A549 (cell line): ENCODE results near the gene ANK3. TPM values are rescaled to one million over a fixed set of nuclear protein-coding genes. Genes with fewer than 3 reads are reported as not detected.

Experiments used
- ATAC-seq, 2 experiments: fragments of 200-7000 bp in 1 of 2; fragments of >200 bp in 1 of 2; cut with Nextera tagmentation in 1 of 2; cut with Tn5 transposase in 1 of 2; 3 replicates each; pipeline versions ENCODE4 v1.8.0 to v1.9.1; 2018 to 2020; ENCODE audit warnings: mild to moderate bottlenecking in 1 of 2, moderate library complexity in 1 of 2
- CTCF ChIA-PET: fragments of 300-600 bp; sonication (Branson Sonifier 250); formaldehyde crosslinking; extraction: SDS; loops from one replicate; lab custom pipeline; 2021; ENCODE audit warnings: antibody characterized with exemption, inconsistent platforms; lab: Yijun Ruan, JAX
- POLR2A ChIA-PET: fragments of 350-600 bp; formaldehyde crosslinking; extraction: SDS; loops from one replicate; lab custom pipeline; 2021; ENCODE audit warnings: antibody characterized with exemption, inconsistent platforms; lab: Yijun Ruan, JAX
- DNase-seq, 2 experiments: peaks; one replicate each; pipeline versions ENCODE4 v3.0.0 to v3.0.0-alpha.2; 2011 to 2016; ENCODE audit warnings: low read depth in 1 of 2, low spot score in 1 of 2
- FAIRE-seq: peaks from 2 replicates; lab custom pipeline; 2011; peaks lifted over from hg19 to GRCh38; lab: Jason Lieb, UNC
- H3K27ac ChIP-seq, 2 experiments: fragments of >200 bp; sonication (Bioruptor Twin); formaldehyde crosslinking; 3 replicates each; pipeline ENCODE4 v1.5.1; 2016 to 2017
- H3K4me1 ChIP-seq: fragments of >200 bp; sonication (Bioruptor Twin); formaldehyde crosslinking; 3 replicates; pipeline ENCODE4 v1.6.1; 2016
- H3K4me2 ChIP-seq: fragments of >200 bp; sonication (Bioruptor Twin); formaldehyde crosslinking; 3 replicates; pipeline ENCODE4 v1.6.1; 2016
- H3K4me3 ChIP-seq: fragments of >200 bp; sonication (Bioruptor Twin); formaldehyde crosslinking; 3 replicates; pipeline ENCODE4 v1.5.1; 2016
- H3K9me3 ChIP-seq: fragments of >200 bp; sonication (Bioruptor Twin); formaldehyde crosslinking; 3 replicates; pipeline ENCODE4 v1.6.1; 2016
- ATOH8 ChIP-seq: fragments of 250-450 bp; sonication (Bioruptor Pico); IDR thresholded peaks from 2 replicates; pipeline ENCODE4 v1.5.0; 2020; ENCODE audit warnings: low read depth, mild to moderate bottlenecking, moderate library complexity
- BHLHE40 ChIP-seq: IDR thresholded peaks from 2 replicates; pipeline ENCODE4 v1.6.1; 2012; ENCODE audit warnings: low read depth, low read length, inconsistent platforms
- CBX8 ChIP-seq: fragments of 200-600 bp; sonication (generic); IDR thresholded peaks from 2 replicates; pipeline ENCODE4 v1.6.1; 2016
- CEBPB ChIP-seq, 2 experiments: fragments of >200 bp in 1 of 2; sonication (Bioruptor Twin) in 1 of 2; formaldehyde crosslinking in 1 of 2; IDR thresholded peaks; 2 replicates each; pipeline ENCODE4 v1.6.1; 2012 to 2016
- E2F6 ChIP-seq: IDR thresholded peaks from 2 replicates; pipeline ENCODE4 v1.6.1; 2012; ENCODE audit warnings: low read depth, borderline replicate concordance
- FOSB ChIP-seq: fragments of 250-450 bp; sonication (Bioruptor Pico); IDR thresholded peaks from 2 replicates; pipeline ENCODE4 v1.5.0; 2020; ENCODE audit warnings: mild to moderate bottlenecking, moderate library complexity
- FOSL2 ChIP-seq, 2 experiments: fragments of 450-650 bp in 1 of 2; fragments of >200 bp in 1 of 2; sonication (Bioruptor Twin) in 1 of 2; formaldehyde crosslinking; IDR thresholded peaks; 2 replicates each; pipeline versions ENCODE4 v1.5.0 to v1.6.1; 2016 to 2020; ENCODE audit warnings: mild to moderate bottlenecking in 1 of 2, moderate library complexity in 1 of 2
- HMGXB4 ChIP-seq: fragments of 250-450 bp; sonication (Bioruptor Pico); IDR thresholded peaks from 2 replicates; pipeline ENCODE4 v1.5.0; 2021; ENCODE audit warnings: mild to moderate bottlenecking, moderate library complexity, borderline replicate concordance
- HOXB13 ChIP-seq: fragments of 250-450 bp; sonication (Bioruptor Pico); IDR thresholded peaks from 2 replicates; pipeline ENCODE4 v1.5.0; 2020; ENCODE audit warnings: low read depth, mild to moderate bottlenecking, moderate library complexity
- HOXB5 ChIP-seq: fragments of 250-450 bp; sonication (Bioruptor Pico); IDR thresholded peaks from 2 replicates; pipeline ENCODE4 v1.5.0; 2020; ENCODE audit warnings: mild to moderate bottlenecking, moderate library complexity
- JUNB ChIP-seq: fragments of >200 bp; sonication (Bioruptor Twin); formaldehyde crosslinking; IDR thresholded peaks from 2 replicates; pipeline ENCODE4 v1.6.1; 2016
- KDM1A ChIP-seq: fragments of 200-600 bp; sonication (generic); IDR thresholded peaks from 2 replicates; pipeline ENCODE4 v1.6.1; 2016; ENCODE audit warnings: low read depth, mild to moderate bottlenecking
- NFE2L2 ChIP-seq: fragments of 150-350 bp; conservative IDR thresholded peaks from 2 replicates; pipeline ENCODE4 v1.6.1; 2014; ENCODE audit warnings: low read length
- NPAS2 ChIP-seq: fragments of 250-450 bp; sonication (Bioruptor Pico); IDR thresholded peaks from 2 replicates; pipeline ENCODE4 v1.8.0; 2022; ENCODE audit warnings: mild to moderate bottlenecking, moderate library complexity, borderline replicate concordance
- NR3C1 ChIP-seq: fragments of >200 bp; sonication (Bioruptor Twin); formaldehyde crosslinking; IDR thresholded peaks from 3 replicates; pipeline ENCODE4 v1.6.1; 2017
- PHF8 ChIP-seq: fragments of 200-600 bp; sonication (generic); IDR thresholded peaks from 2 replicates; pipeline ENCODE4 v1.6.1; 2016; ENCODE audit warnings: low read depth, mild to moderate bottlenecking, antibody characterized with exemption, moderate library complexity, borderline replicate concordance
- POLR2AphosphoS2 ChIP-seq: conservative IDR thresholded peaks from 2 replicates; pipeline ENCODE4 v1.6.1; 2012; ENCODE audit warnings: low read length, improper control_type of control experiment, inconsistent platforms
- RARB ChIP-seq: fragments of 250-450 bp; sonication (Bioruptor Pico); IDR thresholded peaks from 2 replicates; pipeline ENCODE4 v1.8.0; 2021; ENCODE audit warnings: mild to moderate bottlenecking, moderate library complexity
- RCOR1 ChIP-seq: fragments of 150-350 bp; IDR thresholded peaks from 2 replicates; pipeline ENCODE4 v1.6.1; 2014; ENCODE audit warnings: antibody characterized with exemption, low read length, low read depth
- RFX5 ChIP-seq: fragments of 450-650 bp; IDR thresholded peaks from 2 replicates; pipeline ENCODE4 v1.7.1; 2014; ENCODE audit warnings: antibody characterized with exemption, mild to moderate bottlenecking, moderate library complexity
- SREBF2 ChIP-seq: fragments of 450-650 bp; IDR thresholded peaks from 2 replicates; pipeline ENCODE4 v1.6.1; 2014; ENCODE audit warnings: mild to moderate bottlenecking, moderate library complexity
- ZC3H11A ChIP-seq: fragments of 450-650 bp; IDR thresholded peaks from 2 replicates; pipeline ENCODE4 v1.6.1; 2014; ENCODE audit warnings: antibody characterized with exemption, mild to moderate bottlenecking
- WGBS: methylation state at CpG from one replicate; pipeline ENCODE4 v1.1.6; 2017; ENCODE audit errors: missing lambda C conversion rate; 5-methylcytosine and 5-hydroxymethylcytosine counted together
- polyA plus RNA-seq, 4 experiments: library from polyadenylated mRNA; depleted of rRNA in 3 of 4; stranded (reverse); fragments of >200 nt; fragmentation: RNase III in 1 of 4; extraction: RNeasy Plus Mini Kit Qiagen cat#74134 plus additional on column Dnase treatment in 1 of 4; gene quantifications; 2 replicates in 3 of 4; 3 replicates in 1 of 4; pipeline ENCODE4 v1.2.3, GENCODE V29; 2011 to 2017
- TF ChIP-seq, protein P1 (sequence below): IDR thresholded peaks from 2 replicates; pipeline ENCODE4 v1.6.1; 2012

The ANK3 gene
- polyA plus RNA-seq, 2 of the 4 experiments (the other 2 are of a cell fraction), result 0.56 to 5.4 TPM

DNA sequence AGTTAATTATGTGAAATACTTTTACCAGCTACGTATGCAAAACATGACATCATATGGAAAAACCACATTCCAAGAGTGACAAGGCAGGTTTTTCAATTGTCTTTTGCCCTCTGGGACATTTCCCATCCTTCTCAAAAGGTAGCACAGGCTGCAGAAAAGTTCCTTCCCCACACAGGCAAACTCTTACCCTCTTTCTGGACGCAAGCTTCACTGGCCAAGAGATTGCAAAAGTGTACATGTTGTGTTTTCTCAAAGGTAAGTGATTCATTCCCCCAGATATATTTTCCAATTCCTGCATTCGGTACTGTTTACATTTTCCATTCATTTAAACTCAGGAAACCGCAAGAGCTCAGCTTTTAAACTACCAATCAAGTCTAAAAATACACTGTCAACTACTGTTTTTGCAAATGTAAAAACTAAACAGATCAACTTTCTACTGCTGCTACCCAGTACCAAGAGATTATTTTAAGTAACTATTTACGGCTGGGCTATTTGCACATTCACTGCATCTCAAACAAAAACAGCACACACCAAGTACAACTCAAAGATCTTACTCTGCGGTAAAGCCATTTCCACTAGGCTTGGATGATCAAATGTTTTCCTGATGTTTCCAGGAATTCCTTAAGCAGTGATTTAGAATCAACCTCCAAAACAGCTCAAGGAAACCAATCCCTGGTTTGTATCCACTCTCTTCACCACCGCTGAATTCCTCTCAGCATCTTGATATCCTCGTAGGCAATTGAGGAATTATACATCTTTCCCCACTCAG is 249.7 kb downstream of the ANK3 start:
- Histone ChIP-seq H3K27ac (peak overlapping the region; percentile 7 to 55; a peak in 5 of 6 replicates), H3K9me3 (no peaks in the 10 kb centered on the region), H3K4me1 (peaks cover 49% of the 10 kb centered on the region), H3K4me3 (peak overlapping the region; percentile 19), H3K4me2 (peak overlapping the region; percentile 73)
- POLR2A ChIA-PET, result no interaction called here
- peak; percentile 39 to 57; a peak in 5 of 6 replicates for ATAC-seq
- FAIRE-seq, result peak; percentile 85
- WGBS, result 13% methylated on average over 8 of the region's 8 CpGs
- TF ChIP-seq FOSB (CRISPR knock-in tag), result peak; percentile 37; the same call in 1 of the 2 replicates
- no peak for TF ChIP-seq HMGXB4 (CRISPR knock-in tag)
- TF ChIP-seq CEBPB (IDR thresholded peaks at IDR 0.05), result peak; percentile 48 to 57
- no peak for TF ChIP-seq CBX8
- TF ChIP-seq NPAS2 (CRISPR knock-in tag), result no peak
- no peak for TF ChIP-seq E2F6
- no peak for TF ChIP-seq KDM1A
- no peak for TF ChIP-seq RFX5
- no peak for TF ChIP-seq FOSL2 (IDR thresholded peaks at IDR 0.05)
- TF ChIP-seq FOSL2 (CRISPR knock-in tag; IDR thresholded peaks at IDR 0.05), result no peak
- TF ChIP-seq HOXB13, result no peak
- peak; percentile 25 for TF ChIP-seq JUNB
- TF ChIP-seq ZC3H11A, result no peak
- no peak for TF ChIP-seq BHLHE40
- TF ChIP-seq SREBF2, result no peak
- TF ChIP-seq PHF8, result no peak
- TF ChIP-seq POLR2AphosphoS2, result no peak
- TF ChIP-seq HOXB5, result no peak
- TF ChIP-seq NFE2L2, result no peak
- CTCF ChIA-PET, result interaction anchor here (0.6 to 1.8 kb wide), 3 partner anchors 13 to 64 kb away, joined by 3 to 6 read pairs (median 3); no protein-coding TSS in a partner anchor
- peak in 1 of 2 experiments; percentile 23 for DNase-seq

DNA sequence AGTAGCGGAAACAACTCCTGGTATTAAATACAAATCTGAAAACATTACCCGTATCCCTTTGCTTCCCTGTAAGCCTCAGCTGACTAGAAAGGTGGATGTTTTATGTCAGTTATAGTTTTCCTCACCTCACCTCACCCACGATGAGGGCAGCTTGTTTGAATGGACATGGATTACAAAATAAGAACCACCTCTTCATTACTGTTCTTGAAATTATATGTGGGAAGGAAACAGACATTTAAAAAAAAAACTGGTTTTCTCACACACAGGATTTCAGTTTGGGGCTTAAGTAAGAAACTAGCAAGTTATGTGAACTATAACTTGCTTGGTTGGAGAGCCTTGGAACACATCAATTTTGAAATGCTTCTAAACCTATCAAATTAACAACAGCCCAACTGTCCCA is 250.4 kb downstream of the ANK3 start:
- CTCF ChIA-PET, result interaction anchor here (1.2 to 1.8 kb wide), 2 partner anchors 12 to 58 kb away, joined by 3 to 6 read pairs; no protein-coding TSS in a partner anchor
- TF ChIP-seq RCOR1, result no peak
- TF ChIP-seq FOSL2 (IDR thresholded peaks at IDR 0.05), result no peak
- TF ChIP-seq FOSL2 (CRISPR knock-in tag; IDR thresholded peaks at IDR 0.05), result no peak
- TF ChIP-seq, protein P1, sequence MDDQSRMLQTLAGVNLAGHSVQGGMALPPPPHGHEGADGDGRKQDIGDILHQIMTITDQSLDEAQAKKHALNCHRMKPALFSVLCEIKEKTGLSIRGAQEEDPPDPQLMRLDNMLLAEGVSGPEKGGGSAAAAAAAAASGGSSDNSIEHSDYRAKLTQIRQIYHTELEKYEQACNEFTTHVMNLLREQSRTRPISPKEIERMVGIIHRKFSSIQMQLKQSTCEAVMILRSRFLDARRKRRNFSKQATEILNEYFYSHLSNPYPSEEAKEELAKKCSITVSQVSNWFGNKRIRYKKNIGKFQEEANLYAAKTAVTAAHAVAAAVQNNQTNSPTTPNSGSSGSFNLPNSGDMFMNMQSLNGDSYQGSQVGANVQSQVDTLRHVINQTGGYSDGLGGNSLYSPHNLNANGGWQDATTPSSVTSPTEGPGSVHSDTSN, result no peak
- TF ChIP-seq ATOH8 (CRISPR knock-in tag), result no peak
- TF ChIP-seq NFE2L2, result no peak
- no peak for TF ChIP-seq RARB (CRISPR knock-in tag)
- no peak for TF ChIP-seq NR3C1
- TF ChIP-seq HOXB5, result no peak
- TF ChIP-seq, all 56 proteins: peak for 0
- Histone ChIP-seq H3K9me3 (no peaks in the 10 kb centered on the region), H3K27ac (peak overlapping the region; percentile 23 to 55; a peak in 3 of 6 replicates), H3K4me1 (peaks cover 49% of the 10 kb centered on the region), H3K4me2 (peak overlapping the region; percentile 73), H3K4me3 (0 out of 3 replicates have a peak overlapping the region, but pooled peaks have one; percentile 19)
- no peak for FAIRE-seq
- no peak for DNase-seq
- 61% methylated on average over 3 of the region's 3 CpGs for WGBS
- POLR2A ChIA-PET, result no interaction called here
- ATAC-seq, result no peak
